Fibroblast of lung (primary cell): ENCODE results near the gene RET.

Experiments used
- CTCF ChIP-seq, 2 donors: IDR thresholded peaks in 1 of 2; conservative IDR thresholded peaks in 1 of 2; 1 replicate in 1 of 2; 2 replicates in 1 of 2; pipeline ENCODE4 v1.5.1; 2011 to 2012; ENCODE audit warnings: low read length in 2 of 2, control low read depth in 1 of 2, inconsistent platforms in 1 of 2, low read depth in 1 of 2, mild to moderate bottlenecking in 1 of 2
- EZH2 ChIP-seq: IDR thresholded peaks from 2 replicates; pipeline ENCODE4 v1.5.1; 2012; ENCODE audit warnings: low read length, control low read depth, mild to moderate bottlenecking; ENCODE audit errors: missing control alignments

DNA sequence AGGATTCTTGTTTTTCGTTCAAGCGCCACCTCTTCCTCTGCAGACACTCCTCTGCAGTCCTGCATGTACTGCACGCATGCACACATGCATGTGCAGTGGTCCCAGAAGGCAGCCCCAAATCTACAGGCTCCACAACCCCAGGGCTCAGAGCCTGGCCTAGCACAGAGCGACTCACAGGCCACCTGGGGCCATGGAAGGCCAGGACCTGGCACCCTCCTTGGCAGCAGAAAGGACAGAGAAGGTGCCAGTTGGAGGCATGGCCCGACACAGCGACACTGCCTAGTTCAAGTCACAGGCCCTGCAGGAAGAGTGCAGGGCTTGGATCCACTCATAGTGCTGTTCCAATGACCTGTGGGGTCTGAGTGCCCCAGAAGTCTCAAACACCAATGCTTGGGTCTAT is 48.7 kb upstream of the RET start:
- no peak for TF ChIP-seq CTCF (conservative IDR thresholded peaks at IDR 0.05 in 1 of 2, IDR thresholded peaks at IDR 0.05 in 1 of 2; ENCODE audit: low read depth in 1 of 2, low read length in 2 of 2)
- TF ChIP-seq EZH2: no peak
